ENCODE results near the gene RAB1B.

DNA sequence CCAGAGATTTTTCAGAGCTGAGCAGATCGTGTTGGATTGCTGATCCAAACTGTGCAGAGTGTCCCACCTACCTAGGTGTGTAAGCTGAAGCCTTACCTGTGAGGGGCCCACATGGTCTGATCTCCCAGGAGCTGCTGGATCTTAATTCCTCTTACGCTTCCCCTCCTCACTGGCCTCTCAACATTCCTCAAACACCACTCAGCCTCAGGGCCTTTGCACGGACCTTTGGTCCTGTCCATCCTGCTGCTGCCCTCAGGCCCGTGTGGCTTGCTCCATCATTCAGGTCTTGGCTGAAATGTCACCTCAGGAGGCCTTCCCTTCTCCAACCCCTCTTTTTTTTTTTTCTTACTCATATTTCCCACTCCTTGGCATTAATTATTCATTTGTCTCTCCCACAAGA, 21.1 kb upstream of the RAB1B start:
- TF ChIP-seq CTCF (IDR thresholded peaks at IDR 0.05 in 4 of 5, conservative IDR thresholded peaks at IDR 0.05 in 1 of 5), result no peak
- TF ChIP-seq POLR2A (IDR thresholded peaks at IDR 0.05), result no peak
